A549 treated with AZD2906 at 1 μM for 4 hours (cell line): Measurements from ENCODE around the gene NUDT2. TPM values are rescaled to one million over a fixed set of nuclear protein-coding genes. Genes with fewer than 3 reads are reported as not detected.

Experiments used
- total RNA-seq: library from RNA; stranded (reverse); fragments of 200-300 nt; extraction: Qiagen RNA extraction; gene quantifications from 5 replicates; pipeline ENCODE4 v1.2.3, GENCODE V29; 2022

The NUDT2 gene
- 23.5 to 24.9 TPM (median 23.9 TPM) in 5 replicates for total RNA-seq

DNA sequence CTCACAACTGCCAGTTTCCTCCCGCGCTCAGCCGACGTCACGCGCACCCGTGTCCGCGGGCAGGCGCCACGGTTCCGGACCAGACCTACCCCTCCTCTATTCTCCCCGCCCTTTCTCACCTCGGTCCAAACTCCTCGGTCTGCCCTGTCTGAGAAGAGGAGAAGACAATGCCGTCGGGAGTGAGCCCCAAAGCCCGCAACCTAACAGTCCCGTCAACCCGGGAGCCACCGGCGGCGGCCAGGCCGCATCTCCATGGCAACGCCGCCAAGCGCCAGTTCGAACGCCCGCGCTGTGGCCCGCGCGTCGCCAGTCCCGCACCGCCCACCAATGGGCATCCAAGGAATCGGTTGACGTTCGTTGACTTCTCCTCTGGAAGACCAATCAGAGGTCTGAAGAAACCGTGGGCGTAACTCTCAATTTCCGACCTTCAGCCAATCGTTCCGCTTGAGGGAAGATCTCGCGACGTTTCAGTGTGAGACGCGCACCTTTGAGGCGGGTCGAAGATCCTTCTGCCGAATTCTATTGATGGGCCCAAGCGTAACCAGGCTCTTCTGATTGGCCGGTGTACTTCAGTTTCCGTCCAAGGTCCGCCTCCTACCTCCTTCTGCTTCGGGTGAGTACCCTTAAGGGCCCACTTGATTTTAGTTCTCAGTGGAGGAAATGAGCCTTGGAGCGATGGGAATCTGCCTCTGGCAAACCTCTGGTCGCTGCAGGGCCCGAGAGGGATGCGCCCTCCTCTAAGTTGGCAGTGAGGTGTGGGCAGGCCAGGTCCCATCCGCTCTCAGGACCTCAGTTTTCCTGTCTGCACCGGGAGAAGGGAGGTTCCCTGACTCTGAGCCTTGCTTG, at the start of gene NUDT2, which contains the start of gene KIF24:
NUDT2 (plus strand) TSS at position 583 of the 846 bp plus-strand sequence. CDS start 9,471 bp downstream, outside the sequence.
KIF24 (minus strand) TSS at position 282 of the 846 bp plus-strand sequence. CDS start 17,922 bp downstream, outside the sequence.

DNA sequence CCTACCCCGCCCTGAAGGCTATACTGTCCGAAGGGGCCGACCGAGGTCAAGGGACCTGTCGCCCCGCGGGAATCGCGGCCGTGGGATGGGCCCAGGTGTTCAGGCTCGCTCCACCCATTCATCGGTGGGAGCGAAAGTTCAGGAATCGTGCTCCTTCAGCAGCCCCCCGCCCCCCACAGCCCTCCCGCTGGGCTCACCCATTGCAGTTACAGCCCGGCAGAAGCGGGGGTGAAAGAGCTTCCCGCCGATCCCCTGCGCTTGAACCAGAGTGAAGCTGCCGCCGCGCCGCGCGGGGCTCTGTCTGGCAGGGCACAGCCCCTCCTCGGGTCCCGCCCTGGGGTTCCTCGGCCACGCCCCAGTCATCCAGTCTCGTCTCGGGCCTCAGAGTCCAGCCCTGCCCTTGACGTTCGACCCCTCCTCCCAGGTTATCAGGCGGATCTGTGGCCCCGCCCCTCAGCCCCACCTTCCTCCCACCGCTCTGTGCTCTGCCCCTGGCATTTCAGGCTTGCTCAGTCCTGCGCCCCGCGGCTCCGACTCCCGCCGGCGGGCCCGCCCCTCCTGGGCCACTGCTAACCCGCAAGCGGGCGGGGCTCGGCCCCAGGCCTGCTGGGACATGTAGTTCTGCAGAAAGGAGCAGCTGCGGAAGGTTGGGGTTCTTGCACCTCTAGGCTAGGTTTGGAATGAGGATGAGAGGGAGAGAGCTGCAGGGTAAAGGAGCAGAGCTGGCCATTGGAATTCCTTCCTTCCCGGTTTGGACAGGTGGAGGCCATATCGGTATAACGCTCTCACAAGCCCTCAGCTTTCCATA, 47.4 kb downstream of the NUDT2 start, which contains the start of gene MYORG:
MYORG (minus strand) TSS at position 303 of the 808 bp plus-strand sequence. CDS start 3,955 bp downstream, outside the sequence.

Other genes starting within 250 kb of the NUDT2 start
- 34.3 to 41.6 TPM (median 39.5 TPM) in 5 replicates for gene DCAF12, start 202.9 kb upstream of the NUDT2 start, total RNA-seq
- 45.9 to 53.5 TPM (median 49.4 TPM) in 5 replicates for gene UBAP1, start 150.5 kb upstream of the NUDT2 start, total RNA-seq
- 2.9 to 3.5 TPM (median 3.2 TPM) in 5 replicates for gene KIF24, start 301 bp upstream of the NUDT2 start, total RNA-seq
- 5.3 to 7.8 TPM (median 6.9 TPM) in 5 replicates for gene MYORG, start 47.3 kb downstream of the NUDT2 start, total RNA-seq
- 15.0 to 18.1 TPM (median 16.0 TPM) in 5 replicates for gene FAM219A, start 129.0 kb downstream of the NUDT2 start, total RNA-seq
- 0.10 to 0.51 TPM (median 0.18 TPM) in 5 replicates for gene DNAI1, start 129.2 kb downstream of the NUDT2 start, total RNA-seq
- 0.94 to 2.8 TPM (median 2.0 TPM) in 5 replicates for gene ENHO, start 193.4 kb downstream of the NUDT2 start, total RNA-seq